GM12878 (cell line): ENCODE data around the gene CACNA1E.

ENCODE experiments used
- E4F1 ChIP-seq: fragments of 450-650 bp; IDR thresholded peaks from 2 replicates; pipeline ENCODE4 v1.6.1; 2018; ENCODE audit warnings: borderline replicate concordance, mild to moderate bottlenecking; ENCODE audit not compliant: partially characterized antibody
- HCFC1 ChIP-seq: fragments of 150-350 bp; IDR thresholded peaks from 2 replicates; pipeline ENCODE4 v1.6.1; 2014; ENCODE audit warnings: low read length
- POU2F2 ChIP-seq: IDR thresholded peaks from 3 replicates; pipeline ENCODE4 v1.6.1; 2011; ENCODE audit warnings: low read depth, mild to moderate bottlenecking, low read length, borderline replicate concordance
- SPI1 ChIP-seq: IDR thresholded peaks from 2 replicates; pipeline ENCODE4 v1.6.1; 2011; ENCODE audit warnings: low read depth, mild to moderate bottlenecking, low read length, moderate library complexity, borderline replicate concordance; ENCODE audit not compliant: insufficient read depth
- STAT3 ChIP-seq: IDR thresholded peaks from 2 replicates; pipeline ENCODE4 v1.6.1; 2011; ENCODE audit warnings: low read depth, low read length, improper control_type of control experiment
- TAF1 ChIP-seq: IDR thresholded peaks from 2 replicates; pipeline ENCODE4 v1.6.1; 2011; ENCODE audit warnings: mild to moderate bottlenecking, low read depth, low read length, borderline replicate concordance
- USF2 ChIP-seq: IDR thresholded peaks from 2 replicates; pipeline ENCODE4 v1.6.1; 2011; ENCODE audit warnings: low read depth, low read length, improper control_type of control experiment, borderline replicate concordance
- ZNF217 ChIP-seq: fragments of 450-650 bp; IDR thresholded peaks from 2 replicates; pipeline ENCODE4 v1.6.1; 2017; ENCODE audit warnings: antibody characterized with exemption, mild to moderate bottlenecking
- ZNF24 ChIP-seq: fragments of 450-650 bp; IDR thresholded peaks from 2 replicates; pipeline ENCODE4 v1.6.1; 2017; ENCODE audit warnings: antibody characterized with exemption, mild to moderate bottlenecking
- TF ChIP-seq, protein P1 (sequence below): IDR thresholded peaks from 2 replicates; pipeline ENCODE4 v1.6.1; 2012; ENCODE audit warnings: low read depth, low read length, improper control_type of control experiment
- TF ChIP-seq, protein P2 (sequence below): IDR thresholded peaks from 2 replicates; pipeline ENCODE4 v1.6.1; 2011; ENCODE audit warnings: borderline replicate concordance, low read depth, mild to moderate bottlenecking, moderate library complexity, mixed read lengths, low read length; ENCODE audit not compliant: insufficient read depth; ENCODE audit errors: extremely low read length
- TF ChIP-seq, protein P3 (sequence below), 3 experiments: IDR thresholded peaks in 2 of 3; conservative IDR thresholded peaks in 1 of 3; 2 replicates each; pipeline ENCODE4 v1.5.1; 2011; ENCODE audit warnings: low read depth in 3 of 3, low read length in 3 of 3, mild to moderate bottlenecking in 3 of 3, control low read depth in 2 of 3, moderate library complexity in 2 of 3, inconsistent platforms in 1 of 3, mixed read lengths in 1 of 3; ENCODE audit not compliant: control insufficient read depth in 2 of 3, insufficient read depth in 1 of 3; ENCODE audit errors: extremely low read depth in 1 of 3

- TF ChIP-seq, protein P1, sequence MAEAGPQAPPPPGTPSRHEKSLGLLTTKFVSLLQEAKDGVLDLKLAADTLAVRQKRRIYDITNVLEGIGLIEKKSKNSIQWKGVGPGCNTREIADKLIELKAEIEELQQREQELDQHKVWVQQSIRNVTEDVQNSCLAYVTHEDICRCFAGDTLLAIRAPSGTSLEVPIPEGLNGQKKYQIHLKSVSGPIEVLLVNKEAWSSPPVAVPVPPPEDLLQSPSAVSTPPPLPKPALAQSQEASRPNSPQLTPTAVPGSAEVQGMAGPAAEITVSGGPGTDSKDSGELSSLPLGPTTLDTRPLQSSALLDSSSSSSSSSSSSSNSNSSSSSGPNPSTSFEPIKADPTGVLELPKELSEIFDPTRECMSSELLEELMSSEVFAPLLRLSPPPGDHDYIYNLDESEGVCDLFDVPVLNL, result no peak
- TF ChIP-seq SPI1, result no peak
- no peak for TF ChIP-seq STAT3
- TF ChIP-seq, protein P2, sequence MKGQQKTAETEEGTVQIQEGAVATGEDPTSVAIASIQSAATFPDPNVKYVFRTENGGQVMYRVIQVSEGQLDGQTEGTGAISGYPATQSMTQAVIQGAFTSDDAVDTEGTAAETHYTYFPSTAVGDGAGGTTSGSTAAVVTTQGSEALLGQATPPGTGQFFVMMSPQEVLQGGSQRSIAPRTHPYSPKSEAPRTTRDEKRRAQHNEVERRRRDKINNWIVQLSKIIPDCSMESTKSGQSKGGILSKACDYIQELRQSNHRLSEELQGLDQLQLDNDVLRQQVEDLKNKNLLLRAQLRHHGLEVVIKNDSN, result no peak
- no peak for TF ChIP-seq E4F1
- TF ChIP-seq, protein P3, sequence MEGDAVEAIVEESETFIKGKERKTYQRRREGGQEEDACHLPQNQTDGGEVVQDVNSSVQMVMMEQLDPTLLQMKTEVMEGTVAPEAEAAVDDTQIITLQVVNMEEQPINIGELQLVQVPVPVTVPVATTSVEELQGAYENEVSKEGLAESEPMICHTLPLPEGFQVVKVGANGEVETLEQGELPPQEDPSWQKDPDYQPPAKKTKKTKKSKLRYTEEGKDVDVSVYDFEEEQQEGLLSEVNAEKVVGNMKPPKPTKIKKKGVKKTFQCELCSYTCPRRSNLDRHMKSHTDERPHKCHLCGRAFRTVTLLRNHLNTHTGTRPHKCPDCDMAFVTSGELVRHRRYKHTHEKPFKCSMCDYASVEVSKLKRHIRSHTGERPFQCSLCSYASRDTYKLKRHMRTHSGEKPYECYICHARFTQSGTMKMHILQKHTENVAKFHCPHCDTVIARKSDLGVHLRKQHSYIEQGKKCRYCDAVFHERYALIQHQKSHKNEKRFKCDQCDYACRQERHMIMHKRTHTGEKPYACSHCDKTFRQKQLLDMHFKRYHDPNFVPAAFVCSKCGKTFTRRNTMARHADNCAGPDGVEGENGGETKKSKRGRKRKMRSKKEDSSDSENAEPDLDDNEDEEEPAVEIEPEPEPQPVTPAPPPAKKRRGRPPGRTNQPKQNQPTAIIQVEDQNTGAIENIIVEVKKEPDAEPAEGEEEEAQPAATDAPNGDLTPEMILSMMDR (IDR thresholded peaks at IDR 0.05 in 2 of 3, conservative IDR thresholded peaks at IDR 0.05 in 1 of 3; ENCODE audit: control insufficient read depth in 2 of 3, extremely low read depth in 1 of 3, insufficient read depth in 1 of 3, low read depth in 3 of 3, low read length in 3 of 3), result no peak
- no peak for TF ChIP-seq ZNF24
- no peak for TF ChIP-seq USF2
- no peak for TF ChIP-seq TAF1
- TF ChIP-seq POU2F2, result no peak
- TF ChIP-seq ZNF217, result no peak
- TF ChIP-seq HCFC1, result no peak
Measured at GRCh38 chr1:181568736-181569135, 85.4 kb downstream of the CACNA1E start.
